ENCODE data around the gene SLC13A1.

The SLC13A1 gene

GRCh38 chr7:123193235-123193634 lies 6.5 kb downstream of the SLC13A1 start:
- no peak for DNase-seq

GRCh38 chr7:123191132-123191531 lies 8.6 kb downstream of the SLC13A1 start:
- DNase-seq = no peak

DNA sequence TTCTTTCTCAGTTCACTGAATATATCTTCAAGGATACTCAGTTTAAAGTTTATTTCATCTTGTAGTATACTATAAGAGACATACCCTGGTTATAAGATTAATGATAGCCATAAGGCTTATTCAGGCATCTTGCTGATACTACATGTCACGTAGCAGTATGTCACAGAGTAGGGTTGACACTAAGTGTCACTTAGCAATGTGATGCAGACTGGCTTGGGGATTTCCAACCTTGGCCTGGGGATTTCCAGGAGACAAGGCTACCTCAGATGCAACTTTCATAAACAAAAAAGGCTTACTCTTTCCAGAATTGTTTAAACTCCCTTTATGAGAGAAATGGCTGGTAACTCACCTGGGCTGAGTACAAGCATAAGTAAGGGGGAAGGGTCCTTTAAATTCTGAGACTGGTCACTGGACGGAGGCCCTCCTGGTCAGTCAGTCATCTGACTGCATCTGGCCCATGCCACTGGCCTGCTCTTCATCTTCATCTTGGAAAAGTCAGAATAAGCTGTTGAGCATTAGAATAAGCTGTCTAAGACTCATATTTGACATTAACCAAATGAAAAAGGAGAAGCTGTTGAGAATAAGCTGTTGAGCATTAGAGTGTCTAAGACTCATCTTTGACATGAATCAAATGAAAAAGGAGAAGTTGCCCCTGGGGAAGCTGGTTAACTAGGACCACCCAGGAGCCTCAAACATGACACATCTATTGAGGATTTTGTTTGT lies 9.5 kb downstream of the SLC13A1 start:
- DNase-seq = no peak

GRCh38 chr7:123185756-123186155 lies 14.0 kb downstream of the SLC13A1 start:
- DNase-seq = no peak

- no peak for DNase-seq
Measured at GRCh38 chr7:123184271-123184670, 15.5 kb downstream of the SLC13A1 start.

DNA sequence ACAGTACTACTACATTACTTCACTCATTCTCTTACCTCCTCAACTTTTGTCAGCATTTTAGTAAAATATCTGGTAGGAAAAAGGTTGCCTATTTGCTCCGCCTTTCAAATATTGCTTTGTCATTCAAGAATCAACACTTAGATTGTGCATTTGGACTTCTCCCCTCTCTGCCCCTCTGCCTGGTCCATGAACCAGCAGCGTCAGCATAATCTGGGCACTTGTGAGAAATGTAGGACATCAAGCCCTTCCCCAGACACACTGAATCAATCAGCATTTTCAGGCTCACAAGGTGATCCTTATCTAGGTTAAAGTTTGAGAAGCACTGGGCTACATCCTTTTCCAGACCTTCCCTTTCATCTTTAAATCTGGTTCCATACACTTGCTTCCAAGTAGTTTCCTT lies 16.3 kb downstream of the SLC13A1 start:
- DNase-seq = no peak

DNA sequence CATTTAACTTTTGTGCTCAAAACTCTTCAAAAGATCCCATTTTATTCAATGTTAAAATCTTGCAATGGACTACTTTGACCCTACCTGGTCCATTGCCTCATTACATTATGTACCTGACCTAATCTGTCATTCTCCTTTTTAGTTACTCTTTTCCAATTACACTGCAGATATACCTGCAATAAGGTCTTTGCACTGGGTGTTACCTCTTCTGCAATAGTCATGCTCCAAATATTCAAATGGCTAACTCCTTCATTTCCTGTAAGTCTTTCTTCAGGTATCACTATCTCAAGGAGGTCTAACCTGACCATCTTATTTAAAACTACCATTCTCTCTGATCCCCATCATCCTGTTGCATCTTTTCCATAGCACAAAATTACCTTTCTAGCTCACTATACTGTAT lies 22.3 kb downstream of the SLC13A1 start:
- no peak for DNase-seq

DNA sequence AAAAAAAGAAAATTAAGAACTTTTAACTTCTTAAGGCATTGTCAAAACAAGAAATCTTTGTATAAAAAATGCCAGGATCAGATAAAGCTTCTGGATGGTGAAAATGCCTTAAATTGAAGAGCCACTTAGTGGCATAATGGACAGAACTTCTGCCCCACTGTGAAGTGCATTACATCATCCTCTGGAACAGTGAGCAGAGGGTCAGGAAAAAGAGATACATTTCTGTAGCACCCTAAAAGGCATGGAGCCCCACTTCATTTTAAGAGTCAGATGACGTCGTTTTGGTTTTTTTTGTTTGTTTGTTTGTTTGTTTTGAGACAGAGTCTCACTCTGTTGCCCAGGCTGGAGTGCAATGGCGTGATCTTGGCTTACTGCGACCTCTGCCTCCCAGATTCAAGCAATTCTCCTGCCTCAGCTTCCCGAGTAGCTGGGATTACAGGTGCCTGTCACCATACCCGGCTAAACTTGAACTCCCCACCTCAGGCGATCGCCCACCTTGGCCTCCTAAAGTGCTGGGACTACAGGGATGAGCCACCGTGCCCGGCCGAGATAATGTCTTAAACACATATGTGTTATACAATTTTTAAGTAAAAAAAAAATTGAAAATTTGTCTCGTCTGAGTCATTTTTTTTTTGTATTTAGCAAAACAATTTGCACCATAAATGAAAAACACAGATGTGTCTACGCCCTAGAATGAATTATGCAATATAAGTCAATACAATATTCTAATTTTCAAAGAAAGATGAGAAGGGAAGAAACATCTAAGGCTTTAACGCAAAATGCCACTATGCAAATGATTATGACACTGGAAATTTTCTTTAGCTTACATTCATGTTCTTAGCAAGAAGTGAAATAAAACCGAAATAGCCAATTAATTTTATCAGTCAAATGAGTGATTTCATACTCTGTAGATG lies 29.2 kb downstream of the SLC13A1 start:
- no peak for DNase-seq

DNA sequence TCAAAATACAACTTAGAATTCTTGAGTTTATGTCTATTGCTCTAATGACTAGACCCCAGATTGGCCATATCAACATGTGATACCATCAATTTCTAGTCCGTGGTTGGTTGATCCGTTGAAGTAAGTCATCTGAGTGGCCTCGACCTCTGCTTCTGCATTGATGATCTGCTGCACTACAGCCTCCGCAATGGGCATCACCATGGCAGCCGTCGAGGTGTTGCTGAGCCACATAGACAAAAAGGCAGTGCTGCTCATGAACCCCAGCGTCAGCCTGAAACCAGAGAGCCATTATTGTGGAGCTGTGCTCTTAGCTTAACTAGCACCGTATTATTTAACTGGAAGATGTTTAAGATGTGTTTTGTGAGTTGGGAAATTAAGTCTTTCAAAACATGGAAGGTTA lies 30.7 kb downstream of the SLC13A1 start:
- DNase-seq = no peak

DNA sequence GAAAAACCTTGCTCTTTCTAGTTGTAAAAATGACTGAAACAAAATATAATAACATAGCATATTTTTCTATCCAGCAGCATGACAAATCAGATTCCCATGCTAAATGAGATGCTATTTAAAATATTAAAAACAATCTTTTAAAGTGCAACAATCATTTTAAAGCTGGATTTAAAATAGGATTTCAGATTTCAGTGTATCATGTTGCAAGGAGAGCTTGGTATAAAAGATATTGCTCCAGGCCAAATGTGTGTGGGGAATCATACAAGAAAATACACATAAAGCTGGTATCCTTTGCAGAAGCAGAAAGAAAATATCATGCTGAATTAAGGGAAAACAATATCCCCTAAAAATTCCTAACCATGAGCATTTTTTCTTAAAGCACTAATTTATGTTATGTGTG lies 42.2 kb downstream of the SLC13A1 start:
- DNase-seq = no peak

GRCh38 chr7:123155571-123155970 lies 44.2 kb downstream of the SLC13A1 start:
- DNase-seq = no peak

GRCh38 chr7:123154231-123154860 lies 45.4 kb downstream of the SLC13A1 start:
- peak; percentile 63 for DNase-seq

DNA sequence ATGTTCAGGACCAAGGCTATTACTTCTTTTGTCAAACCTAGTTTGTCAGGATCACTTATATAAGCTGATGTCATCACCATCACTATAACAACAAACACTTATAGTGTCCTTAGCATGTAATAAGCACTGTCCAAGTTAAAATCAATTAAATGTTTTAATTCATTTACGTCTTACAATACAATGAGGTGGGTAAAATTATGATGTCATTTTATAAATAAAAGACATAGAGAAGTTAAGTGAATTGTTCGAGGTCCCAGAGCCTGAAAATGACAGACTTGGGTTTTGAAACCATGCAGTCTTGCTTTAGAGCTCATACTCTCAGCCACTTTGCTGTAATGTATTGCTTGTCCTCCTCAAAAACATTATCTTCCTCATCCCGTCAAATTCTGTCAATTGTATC lies 48.3 kb downstream of the SLC13A1 start:
- DNase-seq = no peak

DNA sequence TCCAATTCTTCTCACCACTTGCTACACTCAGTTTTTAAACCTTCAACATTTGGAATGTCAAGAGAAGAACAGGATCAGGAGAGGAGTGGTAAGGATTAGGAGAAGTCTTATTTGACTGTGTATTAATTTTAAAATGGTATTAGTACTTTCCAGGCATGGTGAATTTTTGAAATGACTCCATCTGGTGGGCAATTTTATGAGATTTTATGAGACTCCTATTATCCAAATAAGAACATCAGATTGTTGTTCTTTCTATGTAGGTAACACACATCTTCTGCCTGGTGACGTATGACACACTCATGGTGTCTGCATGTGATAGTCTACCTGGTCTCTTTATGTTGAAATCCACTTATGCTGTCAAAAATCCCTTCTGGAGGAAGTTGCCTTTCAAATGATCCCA lies 51.0 kb downstream of the SLC13A1 start:
- no peak for DNase-seq

GRCh38 chr7:123143252-123144006 lies 56.3 kb downstream of the SLC13A1 start:
- DNase-seq = no peak

DNA sequence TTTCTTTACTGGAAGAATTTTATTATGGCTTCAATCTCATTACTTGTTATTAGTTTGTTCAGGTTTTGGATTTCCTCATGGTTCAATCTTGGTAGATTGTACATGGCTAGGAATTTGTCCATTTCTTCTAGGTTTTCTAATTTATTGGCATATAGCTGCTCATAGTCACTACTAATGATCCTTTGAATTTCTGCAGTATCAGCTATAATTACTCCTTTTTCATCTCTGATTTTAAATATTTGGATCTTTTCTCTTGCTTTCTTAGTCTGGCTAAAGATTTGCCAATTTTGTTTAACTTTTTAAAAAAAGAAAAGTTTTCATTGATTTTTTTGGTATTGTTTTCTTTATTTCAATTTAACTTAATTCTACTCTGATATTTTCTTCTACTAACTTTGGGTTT lies 59.2 kb downstream of the SLC13A1 start:
- DNase-seq = no peak

DNA sequence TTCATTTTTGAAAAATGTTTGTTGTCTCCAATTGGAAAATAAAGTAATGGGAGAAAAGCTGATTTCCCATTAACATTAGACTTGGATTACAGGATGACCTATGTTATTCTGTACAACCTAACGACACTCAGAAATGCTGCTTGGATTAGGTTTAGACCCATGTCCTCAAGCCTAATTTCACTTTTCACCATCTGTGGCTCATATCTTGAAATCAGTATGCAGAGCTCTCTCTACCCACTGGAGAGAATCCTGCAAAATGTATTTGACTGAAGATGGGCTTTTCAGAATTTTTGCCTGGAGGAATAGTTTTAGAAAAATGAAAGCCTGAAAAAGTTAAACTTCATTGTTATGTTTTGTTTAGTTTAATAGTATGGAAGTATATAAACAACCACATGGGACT lies 63.8 kb downstream of the SLC13A1 start:
- no peak for DNase-seq

DNA sequence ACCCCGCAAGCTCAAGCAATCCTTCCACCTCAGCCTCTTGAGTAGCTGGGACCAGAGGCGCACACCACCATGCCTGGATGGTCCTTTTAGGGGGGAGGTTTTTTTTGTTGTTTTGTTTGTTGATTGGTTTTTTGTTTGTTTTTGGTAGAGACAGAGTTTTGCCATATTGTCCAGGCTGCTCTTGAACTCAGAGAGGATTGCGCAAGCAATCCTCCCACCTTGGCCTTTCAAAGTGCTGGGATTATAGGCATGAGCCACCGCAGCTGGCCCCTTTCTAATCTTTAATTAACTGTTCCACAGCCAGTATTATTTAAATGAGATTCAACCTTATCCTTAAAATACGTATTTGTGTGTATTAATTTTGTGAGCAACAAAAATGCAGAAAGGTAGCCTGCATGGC lies 65.8 kb downstream of the SLC13A1 start:
- no peak for DNase-seq

- DNase-seq = no peak
Measured at GRCh38 chr7:123131961-123132360, 67.8 kb downstream of the SLC13A1 start.

DNA sequence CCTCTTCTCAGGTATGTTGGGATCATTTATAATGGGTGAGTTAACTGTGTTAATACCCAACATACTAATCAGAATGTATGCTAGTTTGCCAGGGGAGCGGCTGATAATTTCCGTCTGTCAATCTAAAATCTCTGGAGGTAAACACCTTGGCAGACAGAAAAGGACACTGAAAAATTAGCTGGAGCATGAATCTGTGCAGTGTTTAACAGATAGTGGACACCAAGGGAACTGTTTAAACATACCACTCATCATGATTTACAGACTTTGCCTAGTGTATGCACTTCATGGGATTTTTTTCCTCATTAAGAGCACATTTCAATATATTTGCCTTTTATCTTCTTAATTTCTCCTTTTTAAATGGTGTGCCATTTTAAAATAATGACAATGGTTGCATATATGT lies 68.2 kb downstream of the SLC13A1 start:
- no peak for DNase-seq

- no peak for DNase-seq
Measured at GRCh38 chr7:123131140-123131539, 68.6 kb downstream of the SLC13A1 start.

DNA sequence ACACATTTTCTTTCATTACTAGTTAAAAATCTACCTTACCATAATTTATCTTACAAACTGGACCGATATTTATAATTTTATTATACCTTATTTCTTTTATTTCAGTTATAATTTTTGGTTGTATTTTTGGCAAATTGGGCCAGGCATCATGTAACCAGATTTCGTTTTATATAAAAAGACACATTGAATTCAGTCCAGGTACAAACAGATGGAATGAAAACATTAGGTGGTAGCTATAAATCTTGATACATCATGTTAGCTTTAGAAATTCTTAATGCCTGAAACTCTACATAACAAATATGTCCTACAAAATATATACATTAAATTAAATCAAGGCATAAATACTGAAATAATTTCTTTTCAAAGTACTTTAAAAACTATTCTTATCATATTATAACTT lies 73.1 kb downstream of the SLC13A1 start:
- DNase-seq = no peak

- DNase-seq = no peak
Measured at GRCh38 chr7:123126171-123126570, 73.6 kb downstream of the SLC13A1 start.
